MV-4-11 (cell line): ENCODE measurements around the gene OSBPL5.
"Not testable (repeated sequence)": the region's sequence is repeated elsewhere in the genome, so short reads cannot be mapped to it uniquely, and the experiment has no call there.

ENCODE experiments used
- DNase-seq: peaks from one replicate; lab custom pipeline; 2025; lab: John Stamatoyannopoulos, UW

The OSBPL5 gene

DNA sequence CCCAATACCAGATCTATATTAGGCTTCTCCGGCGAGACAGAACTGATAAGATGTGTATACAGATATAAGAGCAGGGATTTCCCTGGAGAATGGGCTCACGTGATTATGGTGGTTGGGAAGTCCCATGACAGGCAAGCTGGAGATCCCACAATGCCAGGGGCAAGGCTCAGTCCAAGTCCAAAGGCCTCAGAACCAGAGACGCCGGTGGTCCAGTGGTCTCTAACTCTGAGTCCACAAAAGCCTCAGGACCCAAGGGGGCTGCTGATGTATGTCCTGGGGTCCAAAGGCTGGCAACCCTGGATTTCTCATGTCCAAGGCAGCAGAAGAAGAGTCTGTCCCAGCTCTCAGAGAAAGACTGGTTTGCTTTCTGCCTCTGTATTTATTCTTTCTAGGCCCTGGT lies 15.8 kb upstream of the OSBPL5 start:
- DNase-seq = no peak

GRCh38 chr11:3178349-3178748 lies 13.2 kb upstream of the OSBPL5 start:
- peak; percentile 43 for DNase-seq

DNA sequence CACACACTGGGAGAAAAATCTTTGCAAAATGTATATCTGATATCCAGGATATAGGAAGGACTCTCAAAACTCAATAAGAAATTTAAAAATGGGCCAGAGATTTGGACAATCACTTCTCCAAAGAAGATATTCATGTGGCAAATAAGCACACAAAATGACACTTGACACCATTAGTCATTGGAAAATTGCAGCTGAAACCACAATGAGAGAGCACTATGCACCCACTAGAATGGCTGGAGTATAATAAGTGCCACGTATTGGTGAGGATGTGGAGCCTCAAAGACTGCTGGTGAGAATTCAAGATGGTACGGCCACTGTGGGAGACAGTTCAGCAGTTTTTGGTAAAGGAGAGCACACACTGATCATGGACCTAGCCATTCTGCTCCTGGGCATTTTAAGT lies 12.8 kb upstream of the OSBPL5 start:
- DNase-seq = peak; percentile 65

- no peak for DNase-seq
These were observed 11.4 kb upstream of the OSBPL5 start for GRCh38 chr11:3176487-3176886.

- no peak for DNase-seq
These were observed 10.1 kb upstream of the OSBPL5 start for GRCh38 chr11:3175194-3175593.

DNA sequence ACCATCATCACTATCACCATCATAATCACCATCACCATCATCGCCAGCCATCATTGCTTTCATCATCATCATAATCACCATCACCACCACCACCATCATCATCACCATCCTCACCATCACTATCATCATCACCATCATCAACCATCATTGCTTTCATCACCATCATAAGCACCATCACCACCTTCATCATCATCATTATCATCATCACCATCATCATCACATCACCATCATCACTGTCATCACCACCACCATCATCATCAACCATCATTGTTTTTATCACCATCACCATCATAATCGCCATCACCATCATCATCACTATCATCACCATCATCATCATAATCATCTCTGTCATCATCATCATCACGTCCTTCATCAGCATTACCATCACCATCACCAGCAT lies 9.3 kb upstream of the OSBPL5 start:
- no peak for DNase-seq

GRCh38 chr11:3173795-3174194 lies 8.7 kb upstream of the OSBPL5 start:
- no peak for DNase-seq

GRCh38 chr11:3171931-3172560 lies 6.9 kb upstream of the OSBPL5 start:
- no peak for DNase-seq

DNA sequence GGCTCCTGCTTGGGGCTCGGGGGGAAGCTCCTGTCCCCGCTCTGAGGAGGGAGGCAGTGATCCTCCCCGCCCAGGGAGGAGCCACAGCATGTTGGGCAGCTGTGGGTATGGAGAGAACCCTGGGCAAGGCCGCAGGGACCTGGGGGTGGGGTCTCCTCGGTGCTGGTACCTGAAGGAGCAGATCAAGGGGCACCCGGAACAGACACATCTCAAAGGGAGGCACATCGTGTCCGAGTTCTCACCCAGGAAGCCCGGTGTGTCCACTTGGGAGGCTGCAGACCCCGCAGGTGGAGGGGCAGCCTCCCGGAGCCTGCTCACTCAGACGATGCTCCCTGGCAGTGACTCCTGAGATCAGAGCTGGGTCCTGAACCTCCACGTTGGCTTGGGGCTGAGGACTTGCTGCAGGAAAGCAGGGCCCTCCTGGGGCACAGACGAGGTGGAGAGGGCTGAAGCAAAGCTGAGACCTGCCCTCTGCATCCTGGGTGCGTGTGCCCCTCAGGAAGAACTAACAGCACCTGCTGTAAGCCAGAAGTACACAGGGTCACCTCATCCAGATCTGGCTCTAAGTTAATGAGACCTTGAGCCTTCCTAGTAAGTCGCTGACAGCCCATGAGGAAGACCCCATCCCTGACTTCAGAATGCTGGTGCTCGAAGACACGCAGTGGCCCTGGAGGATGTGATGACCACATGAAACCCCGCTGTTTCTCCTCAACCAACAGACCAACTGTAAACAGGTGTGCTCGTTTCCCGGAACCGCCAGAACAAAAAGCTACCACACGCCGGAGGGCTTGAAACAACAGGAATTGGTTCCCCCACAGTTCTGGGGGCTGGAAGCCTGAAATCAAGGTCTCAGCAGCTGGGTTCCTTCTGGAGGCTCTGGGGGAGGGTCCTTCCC lies 5.9 kb upstream of the OSBPL5 start:
- no peak for DNase-seq

DNA sequence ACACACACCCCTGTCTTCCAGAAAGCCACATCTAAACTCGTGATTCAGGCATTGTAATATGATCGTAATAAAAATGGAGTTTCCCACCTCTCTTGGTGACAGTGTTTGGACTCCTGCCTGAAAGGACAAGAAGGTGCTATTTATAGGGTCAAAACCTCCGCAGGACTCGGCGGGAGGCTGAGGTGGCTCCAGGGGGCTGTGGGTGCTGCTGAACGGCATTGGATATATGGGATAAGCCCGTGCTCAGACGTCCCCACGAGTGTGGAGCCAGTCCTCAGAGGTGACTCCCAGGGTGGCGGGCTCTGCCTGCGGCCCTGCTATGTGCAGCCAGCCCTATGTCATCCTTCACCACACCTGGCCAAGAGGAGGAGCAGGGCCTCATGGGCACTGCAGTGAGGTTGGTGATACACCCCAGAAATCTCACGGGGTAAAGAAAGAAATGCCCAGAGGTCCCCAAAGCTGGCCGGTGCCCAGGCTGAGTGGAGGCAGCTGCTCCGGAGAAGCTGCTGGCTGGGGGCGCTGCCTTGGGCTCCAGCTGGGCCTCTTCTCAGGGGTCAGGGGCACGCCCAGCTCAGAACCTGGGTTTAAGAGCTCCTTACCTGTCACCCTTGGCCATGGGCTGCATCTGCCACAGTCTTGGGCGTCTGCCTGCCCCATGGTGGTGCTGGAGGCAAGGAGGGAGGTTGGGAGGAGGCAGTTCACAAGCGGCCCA lies 5.1 kb upstream of the OSBPL5 start:
- no peak for DNase-seq

- peak; percentile 83 for DNase-seq
These were observed 4.3 kb upstream of the OSBPL5 start for GRCh38 chr11:3169255-3170043.

- not testable (repeated sequence) for DNase-seq
These were observed 3.7 kb upstream of the OSBPL5 start for GRCh38 chr11:3168742-3169254.

- peak; percentile 48 for DNase-seq
These were observed 2.3 kb upstream of the OSBPL5 start for GRCh38 chr11:3167143-3168119.

DNA sequence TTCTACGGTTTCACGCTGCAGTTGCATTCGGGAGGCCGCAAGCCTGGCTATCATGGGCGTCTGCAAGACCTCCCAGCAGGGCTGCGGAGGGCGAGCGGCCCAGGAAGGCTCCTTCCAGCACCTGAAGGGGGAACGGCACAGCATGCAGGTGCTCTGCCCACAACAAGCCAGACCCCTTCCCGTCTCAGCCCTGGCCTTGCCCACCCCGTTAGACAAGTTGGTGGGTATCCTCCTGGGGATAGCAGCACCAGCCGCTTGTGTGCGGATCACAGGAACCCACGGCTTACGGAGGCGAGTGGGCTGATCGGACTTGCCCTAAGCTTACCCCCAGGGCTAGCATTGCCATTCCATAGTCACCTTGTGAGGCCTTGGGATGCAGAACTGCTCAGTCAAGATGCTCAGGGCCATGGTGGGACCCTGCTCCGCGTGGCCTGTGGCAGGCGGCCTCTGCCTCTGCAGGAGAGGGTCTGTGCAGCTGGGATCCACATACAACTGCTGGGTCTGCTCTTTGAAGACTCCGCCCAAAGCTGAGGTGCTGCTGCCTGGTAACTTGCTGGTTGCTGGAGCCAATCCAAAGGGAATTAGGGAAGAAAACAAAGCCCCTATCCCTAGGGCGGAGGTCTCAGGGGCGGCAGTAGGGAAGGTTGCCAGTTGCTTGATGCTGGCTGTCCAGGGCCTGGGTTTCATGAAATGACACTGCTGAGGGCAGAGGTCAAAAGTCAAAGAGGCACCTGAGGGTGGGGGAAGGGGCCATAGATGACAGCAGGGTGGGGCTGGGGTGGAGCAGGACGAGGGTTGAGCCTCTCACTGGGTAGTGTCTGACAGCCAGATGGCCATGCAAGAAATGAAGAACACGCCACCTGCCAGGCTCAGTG lies 1.4 kb upstream of the OSBPL5 start:
- DNase-seq = no peak

- DNase-seq = no peak
These were observed 782 bp upstream of the OSBPL5 start for GRCh38 chr11:3165916-3166267.

- DNase-seq = no peak
These were observed 458 bp downstream of the OSBPL5 start for GRCh38 chr11:3164552-3165151.

- peak; percentile 10 for DNase-seq
These were observed 965 bp downstream of the OSBPL5 start for GRCh38 chr11:3164138-3164551.

GRCh38 chr11:3163241-3163981 lies 1.7 kb downstream of the OSBPL5 start:
- no peak for DNase-seq
